HEK293 (cell line): ENCODE results near the gene BMP6.

Source experiments
- CTCF ChIP-seq: fragments of 450-650 bp; formaldehyde crosslinking; IDR thresholded peaks from 2 replicates; pipeline ENCODE4 v1.5.1; 2016; ENCODE audit warnings: missing biosample characterization, missing genetic modification characterization
- MYNN ChIP-seq: fragments of 450-650 bp; formaldehyde crosslinking; IDR thresholded peaks from 2 replicates; pipeline ENCODE4 v1.5.1; 2016; ENCODE audit warnings: missing biosample characterization, missing genetic modification characterization, borderline replicate concordance
- ZNF175 ChIP-seq: fragments of 450-650 bp; formaldehyde crosslinking; IDR thresholded peaks from 2 replicates; pipeline ENCODE4 v1.5.1; 2016; ENCODE audit warnings: missing biosample characterization, missing genetic modification characterization
- ZNF211 ChIP-seq: fragments of 450-650 bp; formaldehyde crosslinking; IDR thresholded peaks from 2 replicates; pipeline ENCODE4 v1.5.1; 2016; ENCODE audit warnings: low read depth, missing biosample characterization, missing genetic modification characterization
- ZNF350 ChIP-seq: fragments of 450-650 bp; formaldehyde crosslinking; IDR thresholded peaks from 2 replicates; pipeline ENCODE4 v1.5.0; 2017; ENCODE audit warnings: missing biosample characterization, mild to moderate bottlenecking, missing genetic modification characterization
- ZNF544 ChIP-seq: fragments of 450-650 bp; formaldehyde crosslinking; IDR thresholded peaks from 2 replicates; pipeline ENCODE4 v1.5.0; 2017; ENCODE audit warnings: missing biosample characterization, missing genetic modification characterization
- ZNF561 ChIP-seq: fragments of 450-650 bp; IDR thresholded peaks from 2 replicates; pipeline ENCODE4 v1.5.1; 2018; ENCODE audit warnings: missing biosample characterization, missing genetic modification characterization, borderline replicate concordance
- ZNF645 ChIP-seq: fragments of 450-650 bp; formaldehyde crosslinking; IDR thresholded peaks from 2 replicates; pipeline ENCODE4; 2016; ENCODE audit warnings: missing biosample characterization, missing genetic modification characterization
- ZNF670 ChIP-seq: fragments of 450-650 bp; formaldehyde crosslinking; IDR thresholded peaks from 2 replicates; pipeline ENCODE4 v1.5.1; 2016; ENCODE audit warnings: missing biosample characterization, missing genetic modification characterization, low read depth
- ZNF768 ChIP-seq: fragments of 450-650 bp; formaldehyde crosslinking; IDR thresholded peaks from 2 replicates; pipeline ENCODE4 v1.5.1; 2018; ENCODE audit warnings: missing biosample characterization, mild to moderate bottlenecking, missing genetic modification characterization
- TF ChIP-seq, protein P1 (sequence below): fragments of 450-650 bp; formaldehyde crosslinking; IDR thresholded peaks from 2 replicates; pipeline ENCODE4 v1.5.1; 2017; ENCODE audit warnings: missing biosample characterization, missing genetic modification characterization
- TF ChIP-seq, protein P2 (sequence below): fragments of 450-650 bp; formaldehyde crosslinking; IDR thresholded peaks from 2 replicates; pipeline ENCODE4 v1.5.1; 2017; ENCODE audit warnings: missing biosample characterization, missing genetic modification characterization

- no peak for TF ChIP-seq ZNF211
- no peak for TF ChIP-seq ZNF350 (tag by site-specific recombination)
- no peak for TF ChIP-seq ZNF645 (tag by site-specific recombination)
- TF ChIP-seq ZNF670 (tag by site-specific recombination) = no peak
- no peak for TF ChIP-seq CTCF (tag by site-specific recombination)
- no peak for TF ChIP-seq ZNF544 (tag by site-specific recombination)
- TF ChIP-seq ZNF561 (tag by site-specific recombination) = no peak
- no peak for TF ChIP-seq ZNF175 (tag by site-specific recombination)
- TF ChIP-seq ZNF768 (tag by site-specific recombination) = no peak
- no peak for TF ChIP-seq MYNN (tag by site-specific recombination)
- TF ChIP-seq, protein P1, sequence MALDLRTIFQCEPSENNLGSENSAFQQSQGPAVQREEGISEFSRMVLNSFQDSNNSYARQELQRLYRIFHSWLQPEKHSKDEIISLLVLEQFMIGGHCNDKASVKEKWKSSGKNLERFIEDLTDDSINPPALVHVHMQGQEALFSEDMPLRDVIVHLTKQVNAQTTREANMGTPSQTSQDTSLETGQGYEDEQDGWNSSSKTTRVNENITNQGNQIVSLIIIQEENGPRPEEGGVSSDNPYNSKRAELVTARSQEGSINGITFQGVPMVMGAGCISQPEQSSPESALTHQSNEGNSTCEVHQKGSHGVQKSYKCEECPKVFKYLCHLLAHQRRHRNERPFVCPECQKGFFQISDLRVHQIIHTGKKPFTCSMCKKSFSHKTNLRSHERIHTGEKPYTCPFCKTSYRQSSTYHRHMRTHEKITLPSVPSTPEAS = no peak
- TF ChIP-seq, protein P2, sequence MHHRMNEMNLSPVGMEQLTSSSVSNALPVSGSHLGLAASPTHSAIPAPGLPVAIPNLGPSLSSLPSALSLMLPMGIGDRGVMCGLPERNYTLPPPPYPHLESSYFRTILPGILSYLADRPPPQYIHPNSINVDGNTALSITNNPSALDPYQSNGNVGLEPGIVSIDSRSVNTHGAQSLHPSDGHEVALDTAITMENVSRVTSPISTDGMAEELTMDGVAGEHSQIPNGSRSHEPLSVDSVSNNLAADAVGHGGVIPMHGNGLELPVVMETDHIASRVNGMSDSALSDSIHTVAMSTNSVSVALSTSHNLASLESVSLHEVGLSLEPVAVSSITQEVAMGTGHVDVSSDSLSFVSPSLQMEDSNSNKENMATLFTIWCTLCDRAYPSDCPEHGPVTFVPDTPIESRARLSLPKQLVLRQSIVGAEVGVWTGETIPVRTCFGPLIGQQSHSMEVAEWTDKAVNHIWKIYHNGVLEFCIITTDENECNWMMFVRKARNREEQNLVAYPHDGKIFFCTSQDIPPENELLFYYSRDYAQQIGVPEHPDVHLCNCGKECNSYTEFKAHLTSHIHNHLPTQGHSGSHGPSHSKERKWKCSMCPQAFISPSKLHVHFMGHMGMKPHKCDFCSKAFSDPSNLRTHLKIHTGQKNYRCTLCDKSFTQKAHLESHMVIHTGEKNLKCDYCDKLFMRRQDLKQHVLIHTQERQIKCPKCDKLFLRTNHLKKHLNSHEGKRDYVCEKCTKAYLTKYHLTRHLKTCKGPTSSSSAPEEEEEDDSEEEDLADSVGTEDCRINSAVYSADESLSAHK (tag by site-specific recombination) = no peak
Observed at GRCh38 chr6:7868926-7869325, 143.0 kb downstream of the BMP6 start.
